ENCODE results near the gene PPP1R1B. TPM values are rescaled to one million over a fixed set of nuclear protein-coding genes. Genes with fewer than 3 reads are reported as not detected.

The PPP1R1B gene
- total RNA-seq, 1 donor from 2014 or later: 33.1 TPM

GRCh38 chr17:39678340-39679116, 51.8 kb downstream of the PPP1R1B start:
- DNase-seq (ENCODE audit: low spot score): no peak

DNA sequence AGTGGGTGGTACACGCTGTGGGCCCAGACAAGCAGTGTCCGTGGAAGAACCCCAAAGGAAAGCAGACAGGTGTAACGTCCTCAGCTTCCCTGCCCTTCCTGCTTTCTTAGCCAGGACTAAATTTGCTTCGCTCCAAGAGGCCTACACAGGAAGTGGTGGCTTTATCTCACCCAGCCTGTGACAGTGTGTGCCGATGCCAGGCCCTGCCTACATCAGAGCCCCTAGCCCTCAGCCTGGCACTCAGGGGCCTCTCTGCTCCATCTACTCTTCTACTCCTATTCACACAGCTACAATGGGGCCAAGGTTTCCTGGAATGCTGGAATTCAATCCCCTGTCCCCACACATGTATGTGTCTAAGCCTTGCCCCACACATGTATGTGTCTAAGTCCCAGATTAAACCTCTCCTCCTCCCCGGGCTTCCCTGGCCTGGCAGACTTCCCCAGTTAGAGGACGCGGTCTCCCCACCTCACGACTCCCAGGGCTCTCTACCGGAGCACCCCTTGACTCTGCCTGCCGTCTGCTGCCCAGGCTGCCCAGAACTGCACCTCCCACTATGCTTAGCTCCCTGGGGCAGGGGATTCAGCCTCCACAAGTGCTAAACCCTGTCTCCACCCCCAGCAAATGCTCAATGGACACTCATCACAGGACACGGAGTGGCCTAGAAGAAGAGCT, 52.9 kb downstream of the PPP1R1B start:
- no peak for DNase-seq (ENCODE audit: low spot score)

GRCh38 chr17:39683295-39683939, 56.7 kb downstream of the PPP1R1B start:
- DNase-seq (ENCODE audit: low spot score): no peak

DNA sequence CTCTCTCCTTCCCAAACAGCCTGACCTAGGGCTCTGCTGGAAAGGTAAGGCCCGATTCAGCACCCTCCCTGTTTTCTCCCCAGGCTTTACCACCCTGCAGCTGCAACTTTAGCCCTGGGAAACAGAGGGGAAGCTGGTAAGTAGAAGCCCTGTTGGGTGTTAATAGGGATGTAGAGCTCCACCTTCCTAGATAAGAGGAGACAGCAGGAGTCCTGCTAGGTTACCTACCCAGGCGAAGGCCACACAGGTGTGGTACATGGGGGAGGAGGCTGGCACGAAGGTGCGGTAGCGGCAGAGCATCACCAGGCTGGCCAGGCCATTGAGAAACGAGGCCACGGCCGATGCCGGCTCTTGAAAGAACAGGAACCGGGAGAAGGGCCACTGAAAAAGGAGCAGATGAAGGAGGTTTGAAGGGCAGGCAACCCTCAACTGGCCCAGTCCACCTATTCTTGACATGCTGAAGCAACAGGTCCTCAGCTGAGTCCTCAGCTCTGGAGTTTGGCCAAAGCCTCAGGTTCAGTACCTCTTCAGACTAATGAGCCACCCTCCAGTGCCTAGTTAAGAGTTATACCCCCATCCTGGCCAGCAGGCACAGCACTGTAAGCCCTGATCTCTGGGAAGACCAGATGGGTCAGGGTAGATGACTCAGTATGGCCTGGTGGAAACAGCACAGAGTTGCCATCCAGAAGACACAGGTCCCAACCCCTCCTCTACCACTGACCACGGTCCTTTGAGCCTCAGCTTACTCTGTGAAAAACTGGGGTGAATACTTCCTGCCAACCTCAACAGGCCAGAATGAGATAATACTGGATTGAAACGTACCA, 57.8 kb downstream of the PPP1R1B start:
- no peak for DNase-seq (ENCODE audit: low spot score)

Other genes starting within 250 kb of the PPP1R1B start
- 17.4 TPM for gene FBXL20, start 225.3 kb upstream of the PPP1R1B start, total RNA-seq
- gene MED1, start 175.7 kb upstream of the PPP1R1B start, total RNA-seq: 35.5 TPM
- 46.5 TPM for gene CDK12, start 165.5 kb upstream of the PPP1R1B start, total RNA-seq
- not detected for gene NEUROD2, start 19.0 kb upstream of the PPP1R1B start, total RNA-seq
- 49.2 TPM for gene STARD3, start 10.2 kb downstream of the PPP1R1B start, total RNA-seq
- 0.64 TPM for gene TCAP, start 38.4 kb downstream of the PPP1R1B start, total RNA-seq
- 0.35 TPM for gene PNMT, start 41.5 kb downstream of the PPP1R1B start, total RNA-seq
- 13.6 TPM for gene PGAP3, start 61.1 kb downstream of the PPP1R1B start, total RNA-seq
- gene ERBB2, start 73.1 kb downstream of the PPP1R1B start, total RNA-seq: 21.9 TPM
- gene MIEN1, start 103.6 kb downstream of the PPP1R1B start, total RNA-seq: 36.4 TPM
- 0.29 TPM for gene GRB7, start 111.0 kb downstream of the PPP1R1B start, total RNA-seq
- gene IKZF3, start 237.4 kb downstream of the PPP1R1B start, total RNA-seq: 1.3 TPM
- not detected for gene ZPBP2, start 241.2 kb downstream of the PPP1R1B start, total RNA-seq